NT2/D1 (cell line): Measurements from ENCODE around the gene BCL7C.

ENCODE experiments used
- SUZ12 ChIP-seq: IDR thresholded peaks from 2 replicates; pipeline ENCODE4 v1.6.1; 2011; ENCODE audit not compliant: insufficient read length, insufficient read depth; ENCODE audit errors: extremely low read depth
- YY1 ChIP-seq: IDR thresholded peaks from 2 replicates; pipeline ENCODE4 v1.6.1; 2011; ENCODE audit not compliant: insufficient read length, insufficient read depth
- ZNF274 ChIP-seq: IDR thresholded peaks from 2 replicates; pipeline ENCODE4 v1.6.1; 2011; ENCODE audit warnings: mild to moderate bottlenecking, low read depth, low read length

DNA sequence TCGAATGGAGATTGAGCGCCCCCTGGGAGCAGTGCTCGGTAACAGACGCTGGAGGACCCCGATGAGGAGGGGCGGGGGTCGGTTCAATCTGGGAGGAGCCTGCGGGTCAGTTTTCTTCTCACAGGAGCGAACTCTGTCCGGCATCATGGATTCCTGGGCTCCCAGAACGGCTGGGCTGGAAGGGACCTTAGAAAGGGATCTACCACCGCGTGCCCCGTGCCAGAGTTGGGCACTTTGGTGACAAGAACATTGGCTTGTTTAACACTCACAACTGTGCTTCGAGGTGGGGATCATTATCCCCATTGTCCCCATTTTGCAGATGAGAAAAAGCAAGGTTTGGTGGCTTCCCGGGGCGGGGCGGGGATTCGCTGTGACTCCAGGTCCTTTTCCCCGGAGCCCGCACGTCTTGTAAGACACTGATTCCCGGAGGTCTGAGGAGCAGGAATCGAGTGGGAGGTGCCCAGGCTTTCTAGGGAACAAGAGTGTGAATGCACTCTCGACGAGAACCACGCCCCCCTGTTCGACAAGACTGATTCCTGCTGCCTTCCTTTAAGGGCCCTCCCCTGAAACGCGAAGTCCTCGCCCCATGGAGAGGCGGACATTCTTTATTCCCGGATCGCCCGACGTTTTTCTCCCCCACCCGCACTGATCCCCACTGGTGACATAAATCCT, 28.0 kb upstream of the BCL7C start:
- TF ChIP-seq YY1 = no peak
- no peak for TF ChIP-seq ZNF274
- TF ChIP-seq SUZ12 = no peak
